A549 (cell line): Measurements from ENCODE around the gene E2F2. TPM values are rescaled to one million over a fixed set of nuclear protein-coding genes. Genes with fewer than 3 reads are reported as not detected.

Experiments used
- ATAC-seq, 2 experiments: fragments of 200-7000 bp in 1 of 2; fragments of >200 bp in 1 of 2; cut with Nextera tagmentation in 1 of 2; cut with Tn5 transposase in 1 of 2; 3 replicates each; pipeline versions ENCODE4 v1.8.0 to v1.9.1; 2018 to 2020; ENCODE audit warnings: mild to moderate bottlenecking in 1 of 2, moderate library complexity in 1 of 2
- CTCF ChIA-PET: fragments of 300-600 bp; sonication (Branson Sonifier 250); formaldehyde crosslinking; extraction: SDS; loops from one replicate; lab custom pipeline; 2021; ENCODE audit warnings: antibody characterized with exemption, inconsistent platforms; lab: Yijun Ruan, JAX
- POLR2A ChIA-PET: fragments of 350-600 bp; formaldehyde crosslinking; extraction: SDS; loops from one replicate; lab custom pipeline; 2021; ENCODE audit warnings: antibody characterized with exemption, inconsistent platforms; lab: Yijun Ruan, JAX
- DNase-seq, 2 experiments: peaks; one replicate each; pipeline versions ENCODE4 v3.0.0 to v3.0.0-alpha.2; 2011 to 2016; ENCODE audit warnings: low read depth in 1 of 2, low spot score in 1 of 2
- FAIRE-seq: peaks from 2 replicates; lab custom pipeline; 2011; peaks lifted over from hg19 to GRCh38; lab: Jason Lieb, UNC
- H3K27ac ChIP-seq, 2 experiments: fragments of >200 bp; sonication (Bioruptor Twin); formaldehyde crosslinking; 3 replicates each; pipeline ENCODE4 v1.5.1; 2016 to 2017
- H3K4me1 ChIP-seq: fragments of >200 bp; sonication (Bioruptor Twin); formaldehyde crosslinking; 3 replicates; pipeline ENCODE4 v1.6.1; 2016
- H3K4me2 ChIP-seq: fragments of >200 bp; sonication (Bioruptor Twin); formaldehyde crosslinking; 3 replicates; pipeline ENCODE4 v1.6.1; 2016
- H3K4me3 ChIP-seq: fragments of >200 bp; sonication (Bioruptor Twin); formaldehyde crosslinking; 3 replicates; pipeline ENCODE4 v1.5.1; 2016
- H3K9me3 ChIP-seq: fragments of >200 bp; sonication (Bioruptor Twin); formaldehyde crosslinking; 3 replicates; pipeline ENCODE4 v1.6.1; 2016
- CEBPB ChIP-seq, 2 experiments: fragments of >200 bp in 1 of 2; sonication (Bioruptor Twin) in 1 of 2; formaldehyde crosslinking in 1 of 2; IDR thresholded peaks; 2 replicates each; pipeline ENCODE4 v1.6.1; 2012 to 2016
- CHD4 ChIP-seq: fragments of 200-600 bp; sonication (generic); IDR thresholded peaks from 2 replicates; pipeline ENCODE4 v1.6.1; 2016; ENCODE audit warnings: antibody characterized with exemption, mild to moderate bottlenecking, borderline replicate concordance
- E2F6 ChIP-seq: IDR thresholded peaks from 2 replicates; pipeline ENCODE4 v1.6.1; 2012; ENCODE audit warnings: low read depth, borderline replicate concordance
- ELK1 ChIP-seq: fragments of 150-350 bp; IDR thresholded peaks from 2 replicates; pipeline ENCODE4 v1.6.1; 2014; ENCODE audit warnings: low read depth, mild to moderate bottlenecking, low read length
- EP300 ChIP-seq, 2 experiments: fragments of >200 bp; sonication (Bioruptor Twin); formaldehyde crosslinking; IDR thresholded peaks; 2 replicates in 1 of 2; 3 replicates in 1 of 2; pipeline ENCODE4 v1.6.1; 2016 to 2017
- ESRRA ChIP-seq: fragments of 150-350 bp; IDR thresholded peaks from 2 replicates; pipeline ENCODE4 v1.6.1; 2014; ENCODE audit warnings: mild to moderate bottlenecking, low read length, borderline replicate concordance
- HDAC2 ChIP-seq: fragments of 200-600 bp; sonication (generic); IDR thresholded peaks from 2 replicates; pipeline ENCODE4 v1.6.1; 2016
- HES2 ChIP-seq: fragments of >200 bp; sonication (Bioruptor Twin); formaldehyde crosslinking; IDR thresholded peaks from 2 replicates; pipeline ENCODE4 v1.6.1; 2016
- HMGXB4 ChIP-seq: fragments of 250-450 bp; sonication (Bioruptor Pico); IDR thresholded peaks from 2 replicates; pipeline ENCODE4 v1.5.0; 2021; ENCODE audit warnings: mild to moderate bottlenecking, moderate library complexity, borderline replicate concordance
- HOXA7 ChIP-seq: fragments of 250-450 bp; sonication (Bioruptor Pico); IDR thresholded peaks from 2 replicates; pipeline ENCODE4 v1.5.0; 2020; ENCODE audit warnings: mild to moderate bottlenecking, moderate library complexity
- HOXB13 ChIP-seq: fragments of 250-450 bp; sonication (Bioruptor Pico); IDR thresholded peaks from 2 replicates; pipeline ENCODE4 v1.5.0; 2020; ENCODE audit warnings: low read depth, mild to moderate bottlenecking, moderate library complexity
- JUN ChIP-seq, 2 experiments: fragments of >200 bp; sonication (Bioruptor Twin); formaldehyde crosslinking; IDR thresholded peaks; 2 replicates in 1 of 2; 3 replicates in 1 of 2; pipeline ENCODE4 v1.6.1; 2016 to 2017
- JUNB ChIP-seq: fragments of >200 bp; sonication (Bioruptor Twin); formaldehyde crosslinking; IDR thresholded peaks from 2 replicates; pipeline ENCODE4 v1.6.1; 2016
- KDM1A ChIP-seq: fragments of 200-600 bp; sonication (generic); IDR thresholded peaks from 2 replicates; pipeline ENCODE4 v1.6.1; 2016; ENCODE audit warnings: low read depth, mild to moderate bottlenecking
- MAFK ChIP-seq: fragments of 450-650 bp; IDR thresholded peaks from 2 replicates; pipeline ENCODE4 v1.6.1; 2014; ENCODE audit not compliant: partially characterized antibody
- MAZ ChIP-seq: fragments of 150-350 bp; IDR thresholded peaks from 2 replicates; pipeline ENCODE4 v1.6.1; 2014; ENCODE audit warnings: antibody characterized with exemption, low read depth, low read length, borderline replicate concordance
- MYC ChIP-seq: IDR thresholded peaks from 2 replicates; pipeline ENCODE4 v1.6.1; 2012; ENCODE audit warnings: mild to moderate bottlenecking, inconsistent platforms, low read length, improper control_type of control experiment, borderline replicate concordance
- NPAS2 ChIP-seq: fragments of 250-450 bp; sonication (Bioruptor Pico); IDR thresholded peaks from 2 replicates; pipeline ENCODE4 v1.8.0; 2022; ENCODE audit warnings: mild to moderate bottlenecking, moderate library complexity, borderline replicate concordance
- NR3C1 ChIP-seq: fragments of >200 bp; sonication (Bioruptor Twin); formaldehyde crosslinking; IDR thresholded peaks from 3 replicates; pipeline ENCODE4 v1.6.1; 2017
- PBX3 ChIP-seq: IDR thresholded peaks from 2 replicates; pipeline ENCODE4 v1.6.1; 2012
- PHF8 ChIP-seq: fragments of 200-600 bp; sonication (generic); IDR thresholded peaks from 2 replicates; pipeline ENCODE4 v1.6.1; 2016; ENCODE audit warnings: low read depth, mild to moderate bottlenecking, antibody characterized with exemption, moderate library complexity, borderline replicate concordance
- POLR2A ChIP-seq: IDR thresholded peaks from 2 replicates; pipeline ENCODE4 v1.6.1; 2012; ENCODE audit warnings: mild to moderate bottlenecking, low read length
- RFX5 ChIP-seq: fragments of 450-650 bp; IDR thresholded peaks from 2 replicates; pipeline ENCODE4 v1.7.1; 2014; ENCODE audit warnings: antibody characterized with exemption, mild to moderate bottlenecking, moderate library complexity
- SREBF2 ChIP-seq: fragments of 450-650 bp; IDR thresholded peaks from 2 replicates; pipeline ENCODE4 v1.6.1; 2014; ENCODE audit warnings: mild to moderate bottlenecking, moderate library complexity
- TP53 ChIP-seq: fragments of 250-450 bp; sonication (Bioruptor Pico); IDR thresholded peaks from 2 replicates; pipeline ENCODE4 v1.5.0; 2021; ENCODE audit warnings: mild to moderate bottlenecking, moderate library complexity
- ZC3H11A ChIP-seq: fragments of 450-650 bp; IDR thresholded peaks from 2 replicates; pipeline ENCODE4 v1.6.1; 2014; ENCODE audit warnings: antibody characterized with exemption, mild to moderate bottlenecking
- ZSCAN20 ChIP-seq: fragments of 250-450 bp; sonication (Bioruptor Pico); IDR thresholded peaks from 2 replicates; pipeline ENCODE4 v1.8.0; 2022; ENCODE audit warnings: mild to moderate bottlenecking, moderate library complexity
- WGBS: methylation state at CpG from one replicate; pipeline ENCODE4 v1.1.6; 2017; ENCODE audit errors: missing lambda C conversion rate; 5-methylcytosine and 5-hydroxymethylcytosine counted together
- polyA plus RNA-seq, 4 experiments: library from polyadenylated mRNA; depleted of rRNA in 3 of 4; stranded (reverse); fragments of >200 nt; fragmentation: RNase III in 1 of 4; extraction: RNeasy Plus Mini Kit Qiagen cat#74134 plus additional on column Dnase treatment in 1 of 4; gene quantifications; 2 replicates in 3 of 4; 3 replicates in 1 of 4; pipeline ENCODE4 v1.2.3, GENCODE V29; 2011 to 2017
- TF ChIP-seq, protein P1 (sequence below): IDR thresholded peaks from 2 replicates; pipeline ENCODE4 v1.6.1; 2012
- TF ChIP-seq, protein P2 (sequence below): fragments of 250-450 bp; sonication (Bioruptor Pico); IDR thresholded peaks from 2 replicates; pipeline ENCODE4 v1.5.0; 2020; ENCODE audit warnings: low read depth, mild to moderate bottlenecking, moderate library complexity

The E2F2 gene
- polyA plus RNA-seq, 2 of the 4 experiments (the other 2 are of a cell fraction), result 0.90 to 3.4 TPM

DNA sequence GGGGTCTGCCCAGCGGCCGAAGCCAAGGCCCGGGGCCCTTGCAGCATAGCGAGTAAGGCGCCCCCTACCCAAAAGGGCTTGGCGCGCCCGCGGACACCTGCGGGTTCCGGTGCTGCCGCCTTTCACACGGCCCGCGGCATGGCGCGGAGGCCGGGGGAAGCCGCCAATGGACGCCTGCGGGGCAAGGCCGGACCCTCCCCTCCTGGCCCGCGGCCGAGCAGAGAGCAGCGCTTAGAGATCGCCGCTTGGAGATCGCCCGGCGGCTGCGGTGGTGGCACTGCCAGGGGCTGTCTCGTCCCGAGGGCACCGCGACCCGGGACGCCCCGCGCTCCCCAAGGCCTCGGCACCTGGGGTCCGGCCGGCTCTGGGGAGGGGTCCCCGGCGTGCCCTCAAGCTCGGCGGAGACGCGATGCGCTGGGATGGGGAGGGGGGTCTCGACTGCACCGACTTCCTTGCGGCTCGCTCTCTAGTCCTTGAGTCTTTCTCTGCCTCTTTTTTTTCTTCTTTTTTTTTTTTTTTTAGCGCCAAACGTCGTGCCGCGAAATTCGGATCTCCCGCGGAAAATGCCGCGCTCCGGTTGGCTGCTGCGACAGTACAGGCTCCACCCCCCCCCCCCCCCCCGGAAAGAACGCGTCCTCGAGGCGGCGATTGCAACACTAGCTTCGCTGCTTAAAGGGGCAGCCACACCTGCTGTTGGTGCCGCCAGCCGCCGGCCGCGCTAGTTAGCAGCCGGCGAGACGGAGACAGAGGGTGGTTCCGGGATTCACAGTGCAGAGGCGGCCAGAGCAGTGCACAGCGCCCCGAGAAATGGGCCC, at the start of gene E2F2 (continued):
- TF ChIP-seq ELK1 (no peak), KDM1A (no peak), HMGXB4 (CRISPR knock-in tag) (no peak), CHD4 (no peak), HES2 (no peak), MAZ (no peak), SREBF2 (no peak), HOXA7 (no peak), ESRRA (no peak), RFX5 (no peak), JUNB (no peak), NPAS2 (CRISPR knock-in tag) (no peak), E2F6 (peak; percentile 94), MYC (0 out of 2 replicates have a peak, but pooled peaks have one; percentile 37), PBX3 (no peak), ZSCAN20 (CRISPR knock-in tag) (no peak), NR3C1 (no peak), ZC3H11A (no peak)
- TF ChIP-seq, protein P1, sequence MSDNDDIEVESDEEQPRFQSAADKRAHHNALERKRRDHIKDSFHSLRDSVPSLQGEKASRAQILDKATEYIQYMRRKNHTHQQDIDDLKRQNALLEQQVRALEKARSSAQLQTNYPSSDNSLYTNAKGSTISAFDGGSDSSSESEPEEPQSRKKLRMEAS, result peak; percentile 82
- TF ChIP-seq, protein P2, sequence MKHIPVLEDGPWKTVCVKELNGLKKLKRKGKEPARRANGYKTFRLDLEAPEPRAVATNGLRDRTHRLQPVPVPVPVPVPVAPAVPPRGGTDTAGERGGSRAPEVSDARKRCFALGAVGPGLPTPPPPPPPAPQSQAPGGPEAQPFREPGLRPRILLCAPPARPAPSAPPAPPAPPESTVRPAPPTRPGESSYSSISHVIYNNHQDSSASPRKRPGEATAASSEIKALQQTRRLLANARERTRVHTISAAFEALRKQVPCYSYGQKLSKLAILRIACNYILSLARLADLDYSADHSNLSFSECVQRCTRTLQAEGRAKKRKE (CRISPR knock-in tag), result no peak

GRCh38 chr1:23578997-23579363, 47.9 kb upstream of the E2F2 start:
- FAIRE-seq, result no peak
- 78% methylated on average over 6 of the region's 6 CpGs for WGBS
- peak overlapping the region; percentile 96 to 100 for H3K27ac ChIP-seq
- TF ChIP-seq HOXB13 (CRISPR knock-in tag) (no peak), POLR2A (no peak), JUN (IDR thresholded peaks at IDR 0.05) (no peak), TP53 (no peak), MAFK (no peak), PHF8 (no peak), ESRRA (no peak), HDAC2 (no peak), NPAS2 (CRISPR knock-in tag) (no peak), ELK1 (no peak), EP300 (IDR thresholded peaks at IDR 0.05) (no peak), CEBPB (IDR thresholded peaks at IDR 0.05) (no peak), HES2 (no peak)
- TF ChIP-seq, protein P1, result no peak

More at GRCh38 chr1:23578997-23579363, 47.9 kb upstream of the E2F2 start:
- H3K9me3 ChIP-seq, result no peaks in the 10 kb centered on the region
- ATAC-seq, result no peak
- no peak overlapping the region for H3K4me3 ChIP-seq
- CTCF ChIA-PET, result no interaction called here
- H3K4me2 ChIP-seq, result peak overlapping the region; percentile 82
- DNase-seq, result no peak
- POLR2A ChIA-PET, result interaction anchor here (8.4 kb wide), 1 partner anchor 19 kb away, joined by 168 read pairs; the partner anchor contains the start of gene ID3
- H3K4me1 ChIP-seq, result peaks cover 69% of the 10 kb centered on the region
